ENCODE data around the gene ATG7.

Gene ATG7

DNA sequence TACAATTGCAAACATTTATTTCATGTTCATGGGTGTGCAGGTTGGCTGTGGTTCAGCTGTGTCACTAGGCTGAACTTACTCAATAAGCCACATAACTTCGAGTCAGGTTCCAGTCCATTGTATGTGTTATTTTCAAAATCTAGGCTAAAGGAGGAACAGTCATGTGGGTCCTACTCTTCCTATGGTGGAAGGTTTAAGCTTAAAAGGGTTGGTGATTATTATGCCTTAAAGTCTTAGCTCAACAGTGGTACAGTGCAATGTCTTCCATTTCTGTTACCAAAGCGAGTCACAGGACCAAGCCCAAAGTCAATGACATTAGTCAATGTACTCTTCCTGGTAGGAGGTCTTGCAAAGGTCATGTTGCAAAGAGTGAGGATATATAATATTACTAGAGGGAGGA lies 78.2 kb downstream of the ATG7 start:
- Histone ChIP-seq H3K27ac (no peak overlapping the region), H3K4me1 (no peaks in the 10 kb centered on the region), H3K36me3 (ENCODE audit: control insufficient read depth, insufficient read depth, low read length) (no peaks in the 10 kb centered on the region)

DNA sequence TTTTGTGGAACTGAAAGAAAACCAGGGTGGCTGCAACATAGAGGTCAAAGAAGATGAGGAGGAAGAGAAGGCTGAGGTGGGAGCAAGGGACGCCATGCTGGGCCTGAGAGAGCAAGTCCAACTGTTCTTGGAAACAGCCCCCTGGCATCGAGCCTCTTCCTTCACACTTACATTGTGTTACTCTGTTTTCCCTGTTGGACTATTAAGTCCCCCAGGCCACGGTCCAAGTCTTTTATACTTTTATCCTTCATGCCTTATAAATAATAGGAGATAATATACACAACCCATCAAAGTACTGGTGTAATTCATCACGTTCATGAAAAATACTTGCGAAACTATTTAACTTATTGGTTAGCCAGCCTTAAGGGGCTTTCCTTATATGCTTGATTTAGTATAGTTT lies 79.3 kb downstream of the ATG7 start:
- H3K79me2 ChIP-seq = no peaks in the 10 kb centered on the region
- no peak overlapping the region for H2AFZ ChIP-seq
- no peaks in the 10 kb centered on the region for H3K4me1 ChIP-seq
- no peaks in the 10 kb centered on the region for H3K27me3 ChIP-seq (ENCODE audit: control insufficient read depth, insufficient read depth, low read length)
- no peak overlapping the region for H3K4me3 ChIP-seq (ENCODE audit: low read depth, low read length)
- no peaks in the 10 kb centered on the region for H3K9me3 ChIP-seq (ENCODE audit: control insufficient read depth, low read length)
- no peak overlapping the region for H3K27ac ChIP-seq
- no peak overlapping the region for H3K9ac ChIP-seq
- no peak overlapping the region for H3K4me2 ChIP-seq (ENCODE audit: low read length)
- H3K36me3 ChIP-seq (ENCODE audit: control insufficient read depth, insufficient read depth, low read length) = no peaks in the 10 kb centered on the region
- TF ChIP-seq, protein P1, sequence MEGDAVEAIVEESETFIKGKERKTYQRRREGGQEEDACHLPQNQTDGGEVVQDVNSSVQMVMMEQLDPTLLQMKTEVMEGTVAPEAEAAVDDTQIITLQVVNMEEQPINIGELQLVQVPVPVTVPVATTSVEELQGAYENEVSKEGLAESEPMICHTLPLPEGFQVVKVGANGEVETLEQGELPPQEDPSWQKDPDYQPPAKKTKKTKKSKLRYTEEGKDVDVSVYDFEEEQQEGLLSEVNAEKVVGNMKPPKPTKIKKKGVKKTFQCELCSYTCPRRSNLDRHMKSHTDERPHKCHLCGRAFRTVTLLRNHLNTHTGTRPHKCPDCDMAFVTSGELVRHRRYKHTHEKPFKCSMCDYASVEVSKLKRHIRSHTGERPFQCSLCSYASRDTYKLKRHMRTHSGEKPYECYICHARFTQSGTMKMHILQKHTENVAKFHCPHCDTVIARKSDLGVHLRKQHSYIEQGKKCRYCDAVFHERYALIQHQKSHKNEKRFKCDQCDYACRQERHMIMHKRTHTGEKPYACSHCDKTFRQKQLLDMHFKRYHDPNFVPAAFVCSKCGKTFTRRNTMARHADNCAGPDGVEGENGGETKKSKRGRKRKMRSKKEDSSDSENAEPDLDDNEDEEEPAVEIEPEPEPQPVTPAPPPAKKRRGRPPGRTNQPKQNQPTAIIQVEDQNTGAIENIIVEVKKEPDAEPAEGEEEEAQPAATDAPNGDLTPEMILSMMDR (IDR thresholded peaks at IDR 0.05) = no peak

More for the DNA sequence above, 78.2 kb downstream of the ATG7 start:
- TF ChIP-seq, protein P1 (IDR thresholded peaks at IDR 0.05) = no peak
- Histone ChIP-seq H3K4me2 (ENCODE audit: low read length) (no peak overlapping the region), H2AFZ (no peak overlapping the region), H3K9ac (no peak overlapping the region), H3K79me2 (no peaks in the 10 kb centered on the region), H3K27me3 (ENCODE audit: control insufficient read depth, insufficient read depth, low read length) (no peaks in the 10 kb centered on the region), H3K9me3 (ENCODE audit: control insufficient read depth, low read length) (no peaks in the 10 kb centered on the region), H3K4me3 (ENCODE audit: low read depth, low read length) (no peak overlapping the region)

DNA sequence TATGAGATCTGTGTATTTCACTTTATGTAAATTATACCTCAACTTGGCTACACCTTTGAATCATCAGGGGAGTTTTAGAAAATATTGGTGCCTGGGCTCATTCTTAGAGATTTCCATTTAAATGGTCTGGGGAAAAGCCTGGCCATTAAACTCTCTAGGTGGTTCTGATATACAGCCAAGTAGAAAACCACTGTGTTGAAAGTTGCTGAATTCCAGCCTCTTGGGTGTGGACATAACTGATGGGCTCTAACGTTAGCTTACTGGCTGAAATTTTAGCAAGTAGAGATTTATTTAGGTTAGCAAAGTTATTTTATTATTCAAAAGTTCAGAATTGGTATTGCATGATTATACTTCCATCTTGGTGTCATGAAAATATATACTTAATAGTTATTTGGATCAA lies 84.1 kb downstream of the ATG7 start:
- H3K36me3 ChIP-seq (ENCODE audit: control insufficient read depth, insufficient read depth, low read length) = no peaks in the 10 kb centered on the region
- no peak overlapping the region for H2AFZ ChIP-seq
- no peak overlapping the region for H3K9ac ChIP-seq
- no peak overlapping the region for H3K4me2 ChIP-seq (ENCODE audit: low read length)
- no peak overlapping the region for H3K4me3 ChIP-seq (ENCODE audit: low read depth, low read length)
- no peaks in the 10 kb centered on the region for H3K27me3 ChIP-seq (ENCODE audit: control insufficient read depth, insufficient read depth, low read length)
- H3K79me2 ChIP-seq = no peaks in the 10 kb centered on the region
- no peaks in the 10 kb centered on the region for H3K9me3 ChIP-seq (ENCODE audit: control insufficient read depth, low read length)
- no peaks in the 10 kb centered on the region for H3K4me1 ChIP-seq
- H3K27ac ChIP-seq = no peak overlapping the region
- TF ChIP-seq, protein P1 (IDR thresholded peaks at IDR 0.05) = no peak

DNA sequence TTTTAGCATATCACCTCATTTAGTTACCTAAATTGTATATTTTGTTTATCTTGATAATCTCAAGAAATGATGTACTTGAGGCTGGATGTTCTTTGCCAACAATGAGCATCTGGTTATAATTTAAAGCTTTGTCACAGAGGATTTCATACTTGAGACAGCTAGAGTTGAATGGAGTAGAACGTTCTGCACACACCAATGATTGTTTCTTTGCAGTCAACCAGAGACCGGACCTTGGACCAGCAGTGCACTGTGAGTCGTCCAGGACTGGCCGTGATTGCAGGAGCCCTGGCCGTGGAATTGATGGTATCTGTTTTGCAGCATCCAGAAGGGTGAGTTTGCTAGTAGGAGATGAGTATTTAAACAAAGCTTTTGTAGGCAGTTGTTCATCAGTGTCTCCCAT lies 90.4 kb downstream of the ATG7 start:
- no peak overlapping the region for H2AFZ ChIP-seq
- H3K36me3 ChIP-seq (ENCODE audit: control insufficient read depth, insufficient read depth, low read length) = no peaks in the 10 kb centered on the region
- H3K9me3 ChIP-seq (ENCODE audit: control insufficient read depth, low read length) = no peaks in the 10 kb centered on the region
- no peaks in the 10 kb centered on the region for H3K27me3 ChIP-seq (ENCODE audit: control insufficient read depth, insufficient read depth, low read length)
- H3K4me2 ChIP-seq (ENCODE audit: low read length) = no peak overlapping the region
- H3K9ac ChIP-seq = no peak overlapping the region
- no peak overlapping the region for H3K4me3 ChIP-seq (ENCODE audit: low read depth, low read length)
- TF ChIP-seq, protein P1 (IDR thresholded peaks at IDR 0.05) = no peak
- no peak overlapping the region for H3K27ac ChIP-seq
- H3K79me2 ChIP-seq = no peaks in the 10 kb centered on the region
- H3K4me1 ChIP-seq = peaks cover 12% of the 10 kb centered on the region

DNA sequence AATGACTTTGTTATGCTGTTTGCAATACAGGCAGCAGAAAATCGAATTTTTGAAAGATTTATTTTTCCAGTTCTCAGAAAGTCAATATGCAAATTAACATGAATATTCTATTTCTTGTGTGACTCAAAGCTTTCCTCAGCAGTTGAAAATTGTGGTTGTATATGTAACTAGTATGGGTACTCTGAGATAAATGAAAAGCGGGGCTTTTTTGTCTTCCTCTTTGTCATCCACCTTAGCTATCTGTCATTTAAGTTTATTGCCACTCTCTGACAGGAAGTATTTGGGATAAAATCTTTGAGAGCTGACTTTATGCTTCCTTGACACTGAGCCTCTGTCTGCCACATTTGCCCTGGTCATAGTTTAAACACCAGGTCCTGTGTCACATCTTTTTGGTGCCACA lies 91.5 kb downstream of the ATG7 start:
- Histone ChIP-seq H3K79me2 (no peaks in the 10 kb centered on the region), H3K9ac (no peak overlapping the region), H3K27ac (no peak overlapping the region), H3K9me3 (ENCODE audit: control insufficient read depth, low read length) (no peaks in the 10 kb centered on the region), H3K4me1 (peaks cover 12% of the 10 kb centered on the region), H3K4me3 (ENCODE audit: low read depth, low read length) (no peak overlapping the region), H3K4me2 (ENCODE audit: low read length) (no peak overlapping the region), H3K36me3 (ENCODE audit: control insufficient read depth, insufficient read depth, low read length) (no peaks in the 10 kb centered on the region), H2AFZ (no peak overlapping the region), H3K27me3 (ENCODE audit: control insufficient read depth, insufficient read depth, low read length) (no peaks in the 10 kb centered on the region)
- TF ChIP-seq, protein P1 (IDR thresholded peaks at IDR 0.05) = no peak

Measured in parathyroid adenoma (tissue), 2 donors.